ENCODE data around the gene TMEM132C.

The TMEM132C gene

DNA sequence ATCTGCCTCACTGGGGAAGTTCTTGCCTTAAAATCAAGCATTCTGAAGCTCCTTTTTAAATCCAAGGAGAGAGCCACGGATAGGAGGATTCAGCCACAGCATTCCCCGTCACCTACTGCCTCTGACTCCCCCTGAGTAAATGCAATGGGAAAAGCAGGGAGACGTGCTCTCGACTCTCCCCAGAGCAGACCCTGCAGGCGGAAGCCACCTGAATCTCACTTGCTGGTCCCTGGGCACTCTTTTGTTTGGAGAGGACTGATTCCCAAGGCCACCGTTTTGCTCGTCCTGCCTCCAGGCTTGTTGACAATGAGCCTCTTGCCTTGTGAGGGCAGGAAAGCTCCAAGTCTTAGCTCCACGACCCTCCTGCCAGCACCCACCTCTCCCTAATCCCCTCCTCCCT, 352.3 kb downstream of the TMEM132C start:
- no peak for DNase-seq

DNA sequence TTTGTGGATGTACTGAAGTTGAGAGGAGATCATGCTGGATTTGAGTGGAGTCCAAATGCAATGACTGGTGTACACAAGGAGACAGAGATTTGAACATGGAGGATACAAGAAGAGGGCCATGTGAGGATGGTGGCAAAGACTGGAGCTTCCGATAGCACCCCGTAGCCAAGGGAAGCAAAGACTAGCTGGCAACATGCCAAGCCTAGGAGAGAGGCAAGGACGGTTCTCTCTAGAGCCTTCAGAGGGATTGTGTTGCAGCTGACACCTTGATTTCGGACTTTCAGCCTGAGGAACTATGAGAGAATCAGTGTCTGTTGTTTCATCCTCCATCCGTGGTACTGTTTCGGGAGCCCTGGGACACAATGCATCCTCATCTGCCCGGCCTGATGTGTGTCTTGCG, 354.3 kb downstream of the TMEM132C start:
- DNase-seq = no peak

DNA sequence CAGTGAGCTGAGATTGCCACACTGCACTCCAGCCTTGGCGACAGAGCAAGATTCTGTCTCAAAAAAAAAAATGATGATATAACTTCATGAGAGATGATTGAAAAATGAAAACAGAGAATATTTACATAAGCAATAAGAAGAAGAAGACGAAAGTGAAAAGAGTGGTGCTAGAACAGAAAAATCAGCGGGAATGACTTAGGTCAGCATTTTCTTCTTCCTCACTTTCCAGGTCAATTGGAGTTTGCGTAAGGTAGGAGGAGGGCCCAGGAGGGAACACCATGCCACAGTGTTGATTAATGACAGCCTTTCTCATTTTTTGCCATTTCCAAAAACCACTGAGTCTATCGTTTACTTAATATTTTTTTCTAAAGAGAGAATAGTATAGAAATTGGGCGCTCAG, 356.8 kb downstream of the TMEM132C start:
- DNase-seq = no peak

DNA sequence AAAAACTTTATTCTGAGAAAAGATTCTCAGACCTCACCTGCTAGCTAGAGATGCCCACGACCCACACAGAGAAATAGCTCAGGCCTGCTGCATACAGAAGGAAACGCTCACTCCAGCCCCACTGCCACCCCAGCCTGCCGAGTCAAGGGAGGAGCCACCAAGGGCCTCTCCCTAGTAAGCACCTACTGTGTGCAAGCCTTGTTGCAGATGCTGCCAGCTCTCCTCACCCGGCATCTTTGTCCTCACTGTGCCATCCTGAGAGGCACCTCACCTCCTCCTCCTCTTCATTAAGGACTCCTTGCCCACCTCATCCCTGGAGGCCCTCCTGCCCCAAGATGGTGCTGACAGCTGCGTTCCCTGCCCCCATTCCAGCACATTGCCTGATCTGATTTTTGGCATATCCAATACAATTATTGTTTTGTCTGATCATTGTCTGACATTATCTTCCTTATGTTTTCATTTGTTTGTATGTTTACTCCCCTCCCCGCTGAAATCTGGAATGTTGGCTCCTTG, 359.9 kb downstream of the TMEM132C start:
- no peak for DNase-seq

DNA sequence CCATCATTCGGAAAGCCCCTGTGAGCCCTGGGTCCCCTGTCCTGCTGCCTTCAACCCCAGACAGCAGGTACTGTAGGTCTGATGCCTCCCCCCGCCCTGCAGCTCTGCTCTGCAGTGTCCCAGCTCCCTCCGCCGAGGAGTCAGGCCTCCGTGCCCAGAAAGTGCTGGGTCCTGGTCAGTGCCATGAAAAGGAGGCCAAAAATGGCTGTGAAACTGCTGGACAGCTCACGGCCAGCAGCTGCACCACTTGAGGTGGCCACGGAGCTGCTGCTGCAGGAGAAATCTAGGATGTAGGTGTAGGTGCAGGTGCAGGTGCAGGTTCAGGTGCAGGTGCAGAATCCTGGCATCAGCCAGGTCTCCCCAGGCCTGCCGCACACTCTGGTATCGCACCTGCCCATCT, 360.7 kb downstream of the TMEM132C start:
- DNase-seq = no peak

DNA sequence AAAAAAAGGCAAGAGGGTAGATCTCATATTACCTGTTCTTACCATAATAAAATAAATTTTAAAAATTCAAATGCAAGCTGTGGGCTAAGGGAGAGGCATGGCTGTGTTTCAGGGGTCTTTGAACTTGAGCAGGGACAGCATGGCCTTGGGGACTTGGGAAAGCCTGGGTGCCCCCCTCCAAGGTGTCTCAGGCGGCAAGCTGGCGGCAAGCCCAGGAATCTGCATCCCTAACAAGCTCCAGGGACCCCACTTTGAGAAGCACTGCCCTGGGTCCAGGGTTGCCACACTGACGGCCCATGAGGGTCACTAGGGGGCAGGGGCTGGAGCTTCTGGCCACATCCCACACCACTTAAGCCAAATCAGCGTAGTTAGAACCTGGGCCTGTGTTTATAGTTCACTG, 363.0 kb downstream of the TMEM132C start:
- no peak for DNase-seq

DNA sequence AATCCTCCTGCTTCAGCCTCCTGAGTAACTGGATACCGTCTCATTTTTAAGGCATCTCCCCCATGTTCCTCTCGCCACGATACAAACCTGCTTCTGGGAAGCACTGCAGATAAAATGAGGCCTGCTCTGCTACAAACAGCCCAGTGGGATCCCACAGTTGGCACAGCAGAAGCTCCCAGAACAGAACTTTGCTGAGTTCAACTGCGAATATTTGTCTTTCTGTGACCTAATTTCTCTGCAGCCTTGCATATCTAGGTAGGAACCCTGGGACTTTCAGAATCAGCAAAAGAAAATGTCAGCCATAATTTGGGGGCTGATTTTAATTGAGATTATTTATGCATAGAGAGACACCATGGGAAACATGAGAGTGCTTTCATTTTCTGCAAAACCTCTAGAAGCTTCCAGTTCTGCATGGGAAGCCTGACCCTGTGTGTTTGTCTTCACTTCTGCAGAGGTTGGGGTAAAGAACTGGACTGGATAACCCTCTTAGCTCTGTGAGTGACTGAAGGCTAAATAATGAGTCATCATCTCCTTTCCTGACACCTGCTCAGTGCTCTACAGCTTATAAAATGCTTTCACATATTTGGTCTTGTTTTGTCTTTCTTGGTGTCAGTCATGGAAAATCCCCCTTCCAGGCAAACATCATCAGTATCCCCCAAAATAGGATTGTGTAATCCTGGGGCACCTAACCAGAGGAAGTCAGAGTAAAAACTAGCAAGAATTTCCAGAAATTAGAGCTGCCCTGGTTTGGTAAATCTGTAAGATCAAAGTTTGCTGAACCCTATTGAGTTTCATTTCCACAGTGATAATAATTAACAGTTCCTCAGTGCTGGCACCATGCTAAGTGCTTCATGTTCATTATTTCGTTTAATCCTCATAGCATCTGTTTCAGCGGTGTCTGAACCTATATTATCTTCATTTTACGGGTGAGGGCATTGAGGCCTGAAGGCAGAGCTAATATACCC, 371.0 kb downstream of the TMEM132C start:
- no peak for DNase-seq

DNA sequence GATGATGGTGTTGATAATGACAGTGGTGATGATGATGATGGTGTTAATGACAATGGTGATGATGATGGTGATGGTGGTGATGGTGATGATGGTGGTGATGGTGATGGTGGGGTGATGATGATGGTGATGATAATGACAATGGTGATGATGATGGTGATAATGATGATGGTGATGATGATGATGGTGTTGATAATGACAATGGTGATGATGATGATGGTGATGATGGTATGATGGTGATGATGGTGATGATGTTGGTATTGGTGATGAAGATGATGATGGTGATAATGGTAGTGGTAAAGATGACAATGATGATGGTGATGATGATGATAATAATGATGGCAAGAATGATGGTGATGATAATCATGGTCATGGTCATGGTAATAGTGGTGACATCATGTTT, 372.1 kb downstream of the TMEM132C start:
- no peak for DNase-seq

DNA sequence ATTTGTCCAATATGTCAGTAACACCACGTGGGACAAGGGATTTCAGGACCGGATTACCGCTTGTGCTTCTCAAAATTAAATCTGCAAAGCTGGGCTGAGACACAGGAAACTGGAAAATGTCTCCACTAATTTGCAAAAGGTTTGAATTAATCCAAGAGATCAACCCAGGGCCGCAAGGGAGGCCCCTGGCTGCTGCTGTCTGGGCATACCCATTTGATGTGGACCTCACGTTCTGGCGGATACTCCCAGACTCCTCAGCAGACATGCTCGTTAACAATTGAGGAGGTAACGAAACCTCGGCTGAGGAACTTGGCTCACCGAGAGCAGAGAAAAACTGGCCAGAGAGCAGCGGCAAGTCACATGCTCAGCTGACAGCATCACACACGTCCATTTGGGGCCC, 376.2 kb downstream of the TMEM132C start:
- DNase-seq = no peak

DNA sequence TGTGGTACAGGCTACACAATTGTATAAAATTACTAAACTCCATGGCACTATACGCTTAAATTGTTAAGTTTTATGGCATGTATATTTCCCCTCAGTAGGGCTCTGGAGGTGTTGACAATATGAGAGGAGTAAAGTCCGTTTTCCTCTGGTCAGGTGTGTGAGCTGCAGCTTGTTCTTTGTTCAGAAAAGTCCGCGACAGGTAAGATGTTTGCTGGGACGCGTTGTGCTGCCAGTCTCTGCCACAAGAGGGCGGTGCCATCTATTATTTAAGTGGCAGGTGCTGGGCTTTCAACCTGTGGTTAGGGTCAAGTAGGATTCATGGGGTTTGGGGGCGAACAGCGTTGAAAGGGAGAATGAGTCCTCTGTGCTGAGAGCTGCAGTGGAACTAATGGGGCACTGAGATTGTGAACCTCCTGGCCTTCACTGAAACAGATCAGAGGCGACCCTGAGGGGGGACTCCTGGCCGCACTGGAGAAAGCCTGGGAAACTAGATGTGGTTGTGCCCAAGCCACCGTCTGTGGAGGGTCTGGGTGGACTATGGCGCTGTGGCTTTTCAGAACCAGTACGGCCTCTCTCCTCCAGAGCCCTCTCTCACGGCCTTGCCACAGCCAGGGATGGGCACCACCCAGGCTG, 377.8 kb downstream of the TMEM132C start:
- peak; percentile 31 for DNase-seq

DNA sequence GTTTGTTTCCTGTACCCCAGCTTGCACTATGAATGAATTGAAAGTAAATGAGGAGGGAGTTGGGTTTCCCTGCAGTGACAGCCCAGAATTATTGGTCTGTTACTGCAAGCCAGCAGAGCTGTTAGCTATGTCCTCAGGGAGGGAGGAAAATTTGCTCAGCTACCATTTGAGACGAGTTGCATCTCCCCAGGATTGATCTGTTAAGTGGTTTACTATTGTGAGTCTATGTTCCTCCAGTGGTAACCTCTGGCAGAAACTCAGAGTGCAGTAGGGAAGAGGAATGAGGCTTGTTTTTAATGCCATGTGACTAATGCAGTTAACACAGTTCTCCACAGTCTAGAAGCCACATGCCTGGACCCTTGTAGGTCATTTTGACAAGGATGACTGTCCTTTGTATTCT, 382.9 kb downstream of the TMEM132C start:
- DNase-seq = no peak

DNA sequence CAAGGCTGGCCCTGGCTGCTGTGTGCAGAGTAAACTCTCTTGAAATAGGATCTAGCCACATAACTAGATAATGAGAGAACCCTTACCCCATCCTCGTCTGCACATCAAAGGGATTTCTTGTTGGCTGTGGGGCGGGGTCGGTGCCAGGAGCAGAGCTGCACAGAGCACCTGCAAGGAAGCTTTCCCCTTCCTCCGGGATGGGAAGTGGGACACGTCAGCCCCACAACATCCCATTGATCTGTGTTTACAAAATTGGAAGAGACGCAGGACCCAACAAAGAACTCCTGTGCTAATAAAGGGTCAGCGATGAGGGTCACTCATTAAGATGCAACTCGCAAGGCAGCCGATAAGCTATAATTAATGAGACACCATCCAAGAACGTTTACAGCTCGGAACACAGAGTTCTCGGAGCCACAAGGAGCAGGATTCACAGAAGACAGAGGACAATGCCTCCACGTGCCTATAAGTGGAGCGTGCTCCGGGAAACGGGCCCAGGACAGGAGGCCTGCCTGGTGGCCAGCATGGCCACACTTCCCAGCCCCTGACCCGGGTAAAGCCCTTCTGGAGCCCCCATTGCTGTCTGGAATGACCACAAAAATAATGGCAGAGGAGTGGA, 385.3 kb downstream of the TMEM132C start:
- no peak for DNase-seq

DNA sequence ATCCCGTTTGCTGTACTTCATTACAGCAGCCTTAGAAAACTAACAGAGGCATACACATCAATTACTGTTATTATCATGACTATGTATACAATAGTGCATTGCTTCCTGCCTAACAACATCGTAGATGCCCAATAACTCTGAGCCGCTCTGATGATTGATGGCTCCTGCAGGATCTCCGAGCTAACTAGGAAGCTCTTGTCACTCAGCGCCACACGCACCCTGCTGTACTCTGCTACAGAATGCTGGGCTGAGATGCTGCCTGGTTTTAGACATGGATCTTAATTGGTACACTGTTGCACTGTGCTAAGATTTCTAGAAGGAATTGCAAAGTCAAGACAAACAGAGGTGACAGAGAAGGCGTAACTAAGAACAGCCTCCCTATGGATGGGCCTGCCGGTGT, 387.5 kb downstream of the TMEM132C start:
- DNase-seq = no peak

DNA sequence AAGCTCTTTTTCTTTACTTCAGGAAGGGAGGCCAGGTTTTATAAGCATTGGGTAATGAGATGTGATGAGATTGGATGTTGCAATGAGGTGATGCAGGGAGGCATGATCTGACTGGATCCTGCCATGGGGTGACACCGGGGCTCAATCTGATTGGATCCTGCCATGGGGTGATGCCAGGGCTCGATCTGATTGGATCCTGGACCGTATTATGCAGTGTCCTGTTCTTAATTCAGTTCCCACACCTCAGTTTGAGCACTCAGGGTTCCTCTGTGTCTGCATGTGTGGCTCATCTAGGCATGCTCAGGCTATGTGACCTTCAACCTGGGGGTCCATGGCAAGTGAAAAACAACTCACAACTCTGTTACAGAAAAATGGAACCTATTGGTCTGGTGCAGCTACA, 390.4 kb downstream of the TMEM132C start:
- DNase-seq = no peak

DNA sequence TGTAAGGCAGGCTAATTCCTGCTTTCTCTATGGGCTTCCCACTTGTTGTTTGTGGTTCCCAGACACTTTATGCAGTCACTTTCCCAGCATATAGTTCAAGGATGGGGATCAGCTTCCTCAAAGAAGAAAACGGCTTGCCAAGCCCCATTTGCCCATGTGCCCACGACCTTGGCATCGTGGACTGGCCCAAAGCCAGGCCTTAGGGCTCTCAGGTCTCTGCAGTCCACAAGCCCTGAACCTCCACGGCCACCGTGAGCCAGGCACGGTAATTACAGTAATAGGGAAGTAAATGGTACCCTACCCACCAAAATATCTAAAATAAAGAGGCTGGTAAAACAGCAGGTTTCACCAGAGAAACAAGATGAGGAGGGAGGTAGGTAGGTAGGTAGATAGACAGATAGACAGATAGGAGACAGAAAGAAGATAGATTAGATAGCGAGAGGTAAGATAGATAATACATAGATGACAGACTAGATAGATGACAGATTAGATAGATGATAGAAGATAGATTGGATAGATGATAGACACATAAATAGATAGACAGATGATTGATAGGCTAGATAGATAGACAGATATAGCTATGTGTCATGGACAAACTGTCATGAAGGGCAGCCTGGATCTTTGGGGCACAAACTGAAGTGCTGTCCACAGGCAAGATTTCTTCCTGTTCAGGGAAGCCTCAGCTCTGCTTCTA, 393.7 kb downstream of the TMEM132C start:
- no peak for DNase-seq

DNA sequence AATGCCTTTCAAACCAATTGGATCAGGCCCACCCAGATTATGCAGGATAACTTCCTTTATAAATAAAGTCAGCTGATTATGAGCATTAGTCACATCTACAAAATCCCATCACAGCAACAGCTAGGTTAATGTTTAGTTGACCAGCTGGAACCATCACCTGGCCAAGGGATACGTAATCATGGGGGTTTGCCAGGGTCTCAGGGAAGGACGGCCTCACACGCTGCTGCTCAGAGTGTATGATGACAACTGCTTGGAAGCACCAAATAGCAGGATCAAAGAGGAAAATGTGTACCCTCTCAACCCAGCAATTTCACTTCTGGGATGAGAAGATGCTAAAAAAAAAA, 394.2 kb downstream of the TMEM132C start:
- no peak for DNase-seq

DNA sequence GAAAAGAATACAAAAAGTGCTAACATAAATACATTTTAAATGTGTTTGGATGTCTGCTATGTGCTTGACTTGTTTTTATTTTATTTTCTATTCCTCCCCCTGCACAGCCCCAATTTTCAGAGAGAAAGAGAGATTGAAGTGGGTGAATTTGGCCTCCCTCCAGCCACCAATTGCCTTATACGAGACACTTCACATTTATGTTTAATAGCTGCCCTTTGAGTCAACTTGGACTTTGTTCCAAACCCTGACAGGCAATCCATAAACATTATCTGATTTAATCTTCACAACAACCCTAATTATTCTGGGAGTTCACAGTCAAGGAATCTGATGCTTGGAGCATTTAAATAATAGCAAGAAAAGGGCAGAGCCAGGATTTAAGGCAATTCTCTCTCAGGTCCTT, 395.1 kb downstream of the TMEM132C start:
- DNase-seq = no peak

DNA sequence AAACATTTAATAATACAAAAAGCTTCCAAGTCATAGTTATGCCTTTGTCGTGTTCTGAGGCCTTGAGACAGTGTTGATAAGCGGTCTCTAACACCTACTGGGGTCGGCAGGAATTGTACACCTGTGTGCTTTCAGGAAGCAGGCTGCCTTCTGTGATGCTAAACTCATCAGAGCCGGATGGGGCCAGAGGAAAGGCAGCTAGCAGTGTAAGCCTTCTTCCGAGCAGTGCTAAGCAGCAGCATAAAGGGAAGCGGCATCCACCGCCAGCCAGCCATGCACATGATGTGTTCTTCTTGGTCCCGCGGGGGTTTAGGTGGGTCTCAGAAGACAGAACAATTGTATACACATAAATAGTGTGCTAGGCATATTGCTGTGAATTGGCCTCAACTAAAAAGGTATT, 397.5 kb downstream of the TMEM132C start:
- no peak for DNase-seq

DNA sequence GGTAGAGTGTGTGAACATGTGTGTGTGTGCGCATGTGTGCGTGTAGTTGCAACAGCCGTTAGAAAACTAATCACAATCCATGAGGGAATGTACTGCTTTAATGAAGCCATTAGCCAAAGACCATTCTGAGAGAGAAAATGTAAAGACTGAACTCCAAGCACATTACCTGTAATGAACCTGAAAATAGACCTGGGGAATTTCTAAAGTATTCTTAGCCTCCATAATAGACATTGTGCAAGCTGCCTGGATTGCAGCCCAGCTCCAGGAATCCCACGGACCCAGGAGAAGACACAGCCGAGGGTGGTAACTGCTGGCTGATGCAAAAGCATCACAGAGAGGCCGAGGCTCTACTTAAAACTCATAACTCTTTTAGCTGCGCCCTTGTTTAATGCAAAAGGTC, 400.2 kb downstream of the TMEM132C start:
- DNase-seq = no peak

DNA sequence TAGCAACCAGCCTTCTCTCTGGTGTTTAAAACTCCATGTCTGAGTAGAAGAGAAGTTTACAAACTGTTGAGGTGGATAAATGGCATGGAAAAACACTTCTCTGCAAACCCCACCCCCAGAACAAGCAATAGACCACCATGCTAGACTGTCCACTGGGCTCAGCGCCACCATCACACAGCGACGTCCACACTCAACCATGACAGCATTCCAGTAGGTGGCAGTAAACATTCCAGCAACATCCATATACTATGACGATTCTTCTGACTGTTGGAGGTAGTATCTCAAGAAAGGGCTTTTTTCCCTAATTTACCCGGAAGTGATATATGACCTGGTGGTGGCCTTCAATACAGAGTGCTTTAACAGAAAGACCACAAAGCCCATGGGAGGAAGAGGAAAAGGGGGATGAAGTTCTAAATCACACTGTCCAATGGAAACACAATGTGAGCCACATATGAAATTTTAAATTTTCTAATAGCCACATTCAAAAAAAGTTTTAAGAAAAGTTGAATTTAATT, 404.6 kb downstream of the TMEM132C start:
- DNase-seq = peak; percentile 10

DNA sequence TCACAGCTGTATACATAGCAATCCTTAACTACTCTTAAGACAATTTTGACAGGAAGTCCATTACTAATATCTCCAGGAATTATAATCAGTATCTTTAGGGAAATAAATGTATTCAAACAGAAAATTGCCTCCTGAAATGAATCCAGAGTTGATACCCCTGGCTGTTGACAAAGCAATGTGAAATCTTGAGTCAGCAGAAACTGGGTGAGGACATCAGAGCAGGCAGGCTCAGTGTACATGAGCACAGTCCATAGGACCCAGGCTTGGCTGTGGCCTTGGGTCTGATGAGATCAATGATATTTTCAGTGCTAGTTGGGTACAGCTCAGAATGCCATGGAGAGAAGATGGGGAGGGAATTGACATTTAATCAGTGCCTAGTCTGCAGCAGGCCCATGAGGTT, 405.5 kb downstream of the TMEM132C start:
- DNase-seq = no peak

DNA sequence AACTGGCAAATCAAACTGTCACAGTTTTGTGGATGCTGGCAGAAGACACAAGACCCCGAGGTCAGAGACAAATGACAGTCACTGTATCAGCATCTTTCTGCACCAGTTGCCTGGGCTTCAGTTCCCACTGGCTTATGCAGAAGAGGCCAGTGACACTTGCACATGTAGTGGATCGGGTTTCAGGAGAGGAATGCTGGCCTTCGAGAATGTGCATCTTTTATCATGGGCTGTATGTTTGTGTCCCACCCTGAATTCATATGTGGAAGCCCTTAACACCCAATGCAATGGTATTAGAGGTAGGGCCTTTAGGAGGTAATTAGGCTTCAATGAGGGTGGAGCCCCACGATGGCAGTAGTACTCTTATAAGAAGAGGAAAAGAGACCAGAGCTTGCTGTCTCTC, 405.9 kb downstream of the TMEM132C start:
- no peak for DNase-seq

DNA sequence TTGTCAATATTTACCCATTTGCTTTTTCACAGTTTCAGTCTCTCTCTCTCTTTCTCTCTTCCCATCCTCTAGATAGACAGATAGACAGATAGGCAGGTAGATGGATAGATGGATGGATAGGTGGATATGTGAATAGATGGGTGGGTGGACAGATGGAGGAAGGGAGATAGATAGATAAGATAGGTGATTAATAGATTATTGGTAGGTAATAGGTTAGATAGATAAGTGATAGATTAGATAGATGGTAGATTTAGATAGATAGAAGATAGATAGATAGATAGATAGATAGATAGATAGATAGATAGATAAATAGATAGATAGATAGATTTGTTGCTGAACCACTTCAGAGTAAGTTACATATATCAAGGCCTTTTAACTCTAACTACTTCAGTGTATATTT, 408.6 kb downstream of the TMEM132C start:
- no peak for DNase-seq

Data from OCI-M1 (cell line).